HG03342 (cell line): ENCODE data around the gene BEST1.

ENCODE experiments used
- ATAC-seq: cut with Tn5 transposase; IDR thresholded peaks from one replicate; pipeline ENCODE4 v1.9.1; 2021; ENCODE audit warnings: mild to moderate bottlenecking, moderate library complexity; ENCODE audit not compliant: unreplicated experiment

BEST1 gene

DNA sequence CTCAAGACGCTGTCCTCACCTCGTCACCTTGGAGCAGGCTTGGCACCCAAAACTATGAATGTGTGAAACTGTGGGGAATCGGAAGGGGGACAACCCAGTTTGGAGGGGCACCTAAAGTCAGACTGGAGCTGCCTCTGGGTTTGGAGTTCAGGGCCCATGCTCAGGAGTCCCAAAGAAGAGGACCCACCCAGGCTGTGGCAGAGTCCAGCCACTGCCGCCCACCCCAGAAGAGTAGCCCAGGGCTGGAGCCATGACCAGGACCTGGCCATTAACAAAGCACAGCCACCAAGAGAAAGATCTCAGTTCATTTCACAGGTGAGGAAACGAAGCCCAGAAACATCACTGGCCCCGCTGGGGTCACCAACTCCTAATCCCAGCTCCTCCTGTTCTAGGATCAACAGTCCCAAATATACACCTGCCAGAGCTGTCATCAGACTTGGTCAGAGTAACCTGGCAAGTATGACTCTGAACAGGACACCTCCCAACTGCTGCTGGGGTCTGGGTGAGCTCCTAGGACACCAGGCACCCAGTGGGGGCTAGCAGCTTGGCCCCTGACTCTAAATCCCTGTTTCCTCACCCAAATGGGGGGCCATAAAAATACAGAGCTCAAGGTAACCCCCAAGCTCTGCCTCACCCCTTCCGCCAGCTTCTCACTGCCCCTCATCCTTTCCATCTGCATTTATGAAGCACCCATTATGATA is 35.5 kb upstream of the BEST1 start:
- ATAC-seq = no peak

DNA sequence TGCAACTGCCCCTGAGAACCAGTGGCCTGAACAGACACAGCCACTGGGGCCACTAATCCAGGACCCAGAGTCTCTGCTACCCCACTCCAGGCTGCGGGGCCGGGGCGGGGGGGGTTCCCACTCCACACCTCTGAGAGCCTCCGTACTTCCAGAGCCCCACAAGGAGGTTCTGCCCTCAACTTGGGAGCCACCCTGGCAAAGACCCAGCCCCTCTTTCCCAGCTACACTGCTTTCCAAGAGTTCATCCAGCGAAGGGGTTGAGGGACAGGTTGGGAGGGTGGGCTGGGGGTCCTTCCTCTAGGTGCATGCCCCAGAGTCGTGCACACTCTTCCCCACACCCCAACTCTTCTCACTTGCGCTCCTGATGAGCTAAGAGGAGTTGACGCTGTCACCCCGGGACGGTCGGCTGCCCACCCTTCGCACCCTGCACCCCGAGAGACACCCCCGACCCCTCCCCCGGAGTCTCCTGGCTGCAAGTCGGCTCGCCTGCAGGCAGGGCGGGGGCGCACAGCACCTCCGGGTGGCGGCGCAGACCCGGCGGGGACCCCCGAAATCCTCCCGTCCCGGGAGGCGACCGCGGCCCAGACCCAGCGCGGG is 33.3 kb upstream of the BEST1 start:
- no peak for ATAC-seq

DNA sequence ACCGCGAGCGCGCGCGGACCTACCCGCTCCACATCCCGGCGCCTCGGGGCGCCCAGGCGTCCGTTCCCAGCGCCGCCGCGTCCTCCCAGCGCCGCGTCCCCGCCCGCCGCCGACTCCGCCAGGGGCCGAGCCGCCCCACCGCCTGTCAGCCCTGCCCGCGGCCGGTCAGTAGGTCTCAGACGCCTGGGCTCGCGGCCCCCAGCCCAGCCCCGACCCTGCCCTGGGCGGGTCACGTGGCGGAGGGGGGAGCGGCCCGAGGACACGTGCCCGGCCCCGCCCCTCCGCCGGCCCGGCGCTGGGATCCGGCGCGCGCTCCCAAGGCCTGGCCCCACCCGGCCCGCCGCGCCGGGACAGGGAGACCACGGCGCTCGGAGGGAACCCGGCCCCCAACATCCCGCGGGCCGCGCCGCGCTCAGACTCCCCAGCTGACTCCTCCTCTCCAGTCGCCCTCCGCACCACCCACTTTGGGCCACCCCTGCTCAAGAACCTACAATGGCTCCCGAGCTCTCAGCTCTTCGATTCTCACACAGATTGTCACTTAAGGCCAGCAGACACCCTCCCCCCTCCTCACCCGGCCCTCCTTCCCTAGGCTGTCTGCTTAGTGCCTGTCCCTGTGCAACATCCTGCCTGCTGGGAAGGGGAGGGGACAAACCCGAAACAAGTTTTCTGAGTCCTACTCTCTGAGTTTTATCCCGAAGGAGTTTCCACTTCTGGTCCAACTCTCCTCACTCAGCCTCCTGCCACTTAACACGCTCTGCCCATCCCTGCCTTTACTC is 32.6 kb upstream of the BEST1 start, which contains the start of gene RAB3IL1:
Gene RAB3IL1, minus strand, starts transcription at position 233 of the 776 bp plus-strand sequence. Its CDS starts 199 bp downstream, at position 34.
- ATAC-seq = no peak

DNA sequence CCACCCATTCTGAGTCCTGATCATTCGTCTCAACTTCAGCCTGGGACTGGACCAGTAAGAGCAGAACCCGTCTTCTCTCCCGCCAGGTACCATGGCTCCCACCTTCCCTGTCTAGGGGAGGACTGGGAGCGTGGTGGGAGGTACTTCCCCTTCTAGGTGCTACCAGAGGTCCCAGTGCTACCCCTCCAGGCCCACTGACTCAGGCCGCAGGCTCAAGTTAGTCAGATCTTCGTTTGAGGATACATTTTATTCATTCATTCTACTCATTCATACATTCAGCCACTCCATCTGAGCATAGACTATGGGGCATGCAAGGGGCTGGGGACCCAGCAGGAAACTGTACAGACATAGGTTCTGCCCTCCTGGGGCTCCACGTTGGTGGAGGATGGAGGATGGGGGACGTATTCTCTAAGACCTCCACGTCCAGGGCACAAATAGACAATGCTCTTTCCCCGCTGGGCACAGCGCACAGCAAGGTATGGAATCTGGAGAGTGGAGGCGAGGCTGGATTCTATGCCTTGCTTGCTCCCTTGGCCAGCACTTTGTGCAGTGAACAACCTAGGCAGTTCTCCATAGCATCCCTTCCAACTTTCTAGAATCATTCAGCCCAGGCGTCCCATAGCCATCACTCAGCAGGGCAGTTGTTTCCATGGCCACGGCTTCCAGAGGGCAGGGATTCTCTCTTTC is 31.8 kb upstream of the BEST1 start:
- no peak for ATAC-seq

DNA sequence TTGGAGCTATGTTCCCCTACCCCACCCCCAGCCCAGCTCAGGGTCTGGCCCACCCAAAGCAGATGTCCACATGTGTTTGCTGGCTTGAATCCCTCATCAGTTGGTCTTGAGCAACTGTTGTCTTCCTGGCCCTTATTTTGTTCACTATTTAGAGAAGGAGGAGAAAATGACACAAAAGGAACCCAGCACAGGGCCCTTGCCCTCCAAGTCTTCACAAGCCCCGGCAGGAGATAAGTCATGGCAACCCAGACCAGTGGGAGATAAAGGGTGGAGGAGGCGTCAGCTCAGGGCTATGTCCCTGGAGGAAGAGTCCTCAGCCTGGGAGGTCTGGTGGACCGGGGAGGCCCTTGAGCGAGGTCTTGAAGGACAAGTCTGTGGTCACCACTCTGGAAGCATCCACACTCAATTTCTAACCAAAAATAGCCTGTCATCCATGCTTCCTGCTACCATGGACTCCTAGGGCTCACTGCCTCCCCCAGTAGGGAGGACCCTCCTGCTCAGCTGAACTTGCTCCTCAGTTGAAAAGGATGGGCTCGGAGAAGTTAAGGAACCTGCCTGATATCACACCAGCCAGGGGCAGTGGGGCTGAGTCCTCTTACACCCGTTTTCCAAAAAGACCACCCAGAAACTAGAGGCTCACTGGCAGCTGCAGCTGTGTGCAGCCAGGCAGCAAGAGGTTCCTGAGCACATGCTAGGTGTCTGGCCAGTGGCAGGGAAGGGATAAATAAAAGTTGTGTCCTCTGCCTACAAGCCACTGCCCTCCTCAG is 31.0 kb upstream of the BEST1 start:
- no peak for ATAC-seq

DNA sequence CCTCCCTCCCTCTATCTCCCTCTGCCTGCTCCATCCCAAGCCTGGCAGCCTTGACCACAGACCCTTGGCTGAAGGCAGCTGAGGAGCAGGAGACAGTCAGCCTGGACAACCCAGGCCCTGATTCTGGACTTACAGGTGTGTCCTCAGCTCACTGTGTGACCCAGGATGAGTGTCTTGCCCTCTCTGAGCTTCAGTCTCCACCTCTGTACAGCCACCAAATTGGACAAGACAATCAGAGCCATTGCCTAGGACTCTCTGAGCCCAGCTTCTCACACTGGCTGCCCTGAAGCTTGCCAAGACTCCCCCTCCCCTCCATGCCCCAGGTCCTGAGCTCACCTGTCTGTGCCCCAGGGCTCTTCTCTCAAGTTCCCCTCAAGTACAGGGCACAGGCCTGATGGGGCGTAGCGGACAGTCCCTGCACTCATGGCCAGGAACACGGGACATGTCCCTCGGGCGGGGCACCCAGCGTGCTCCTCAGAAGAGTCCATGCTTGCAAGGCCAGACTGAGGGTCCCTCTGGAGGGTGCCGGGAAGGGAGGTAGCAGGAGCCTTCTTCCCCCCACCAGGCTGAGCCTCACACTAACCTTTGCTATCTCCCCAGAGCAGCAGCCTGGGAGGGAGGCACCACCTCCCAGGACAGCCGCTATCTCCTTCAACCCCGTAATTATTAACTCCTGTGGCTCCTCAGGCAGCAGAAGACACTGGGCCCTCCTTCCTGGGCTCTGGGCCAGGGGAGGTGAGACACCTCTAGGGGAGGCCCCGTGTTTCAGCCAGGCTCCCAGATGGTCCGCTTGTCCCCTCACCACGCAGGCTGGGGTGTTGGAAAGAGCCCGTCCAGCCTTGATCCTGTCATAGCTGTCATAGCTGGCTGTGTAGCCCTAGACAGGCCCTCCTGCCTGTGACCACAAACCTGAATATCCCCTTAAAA is 30.2 kb upstream of the BEST1 start:
- no peak for ATAC-seq

DNA sequence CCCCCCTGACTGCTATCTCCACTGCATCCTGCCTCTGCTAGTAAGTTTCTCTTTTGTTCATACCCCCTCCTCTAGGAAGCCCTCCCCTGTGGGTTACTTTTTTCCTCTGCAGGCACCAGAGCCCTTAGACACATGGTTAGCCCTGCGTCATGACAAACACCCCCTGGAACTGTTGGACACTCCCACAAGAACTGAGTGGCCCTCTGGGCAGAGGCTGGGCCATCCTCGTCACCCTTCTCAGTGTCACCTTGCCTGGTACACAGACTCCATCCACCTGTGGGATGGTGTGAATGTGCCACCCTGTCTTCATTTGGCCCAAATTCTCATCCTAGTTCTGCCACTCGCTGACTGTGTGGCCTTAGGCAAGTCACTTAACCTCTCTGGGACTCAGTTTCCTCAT is 28.7 kb upstream of the BEST1 start:
- ATAC-seq = no peak

DNA sequence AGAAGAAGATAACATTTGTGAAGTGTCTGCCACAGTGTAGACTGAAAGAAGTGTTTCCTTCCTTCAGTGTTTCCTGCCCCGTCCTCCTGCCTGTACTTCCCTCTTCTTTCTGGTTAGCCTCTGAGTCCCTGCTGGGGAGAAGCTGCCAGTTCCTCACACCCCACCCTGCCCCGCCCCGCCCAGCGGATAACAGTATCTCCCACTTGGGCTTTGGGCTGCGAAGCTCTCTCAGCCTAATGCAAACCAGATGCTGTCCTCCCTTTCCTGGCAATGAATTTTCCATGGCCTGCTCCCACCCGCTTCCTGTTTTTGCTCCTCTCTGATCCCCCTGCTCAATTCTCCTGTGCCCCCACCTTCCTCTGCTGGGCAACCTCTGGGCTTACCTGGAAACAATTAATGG is 27.6 kb upstream of the BEST1 start:
- no peak for ATAC-seq

DNA sequence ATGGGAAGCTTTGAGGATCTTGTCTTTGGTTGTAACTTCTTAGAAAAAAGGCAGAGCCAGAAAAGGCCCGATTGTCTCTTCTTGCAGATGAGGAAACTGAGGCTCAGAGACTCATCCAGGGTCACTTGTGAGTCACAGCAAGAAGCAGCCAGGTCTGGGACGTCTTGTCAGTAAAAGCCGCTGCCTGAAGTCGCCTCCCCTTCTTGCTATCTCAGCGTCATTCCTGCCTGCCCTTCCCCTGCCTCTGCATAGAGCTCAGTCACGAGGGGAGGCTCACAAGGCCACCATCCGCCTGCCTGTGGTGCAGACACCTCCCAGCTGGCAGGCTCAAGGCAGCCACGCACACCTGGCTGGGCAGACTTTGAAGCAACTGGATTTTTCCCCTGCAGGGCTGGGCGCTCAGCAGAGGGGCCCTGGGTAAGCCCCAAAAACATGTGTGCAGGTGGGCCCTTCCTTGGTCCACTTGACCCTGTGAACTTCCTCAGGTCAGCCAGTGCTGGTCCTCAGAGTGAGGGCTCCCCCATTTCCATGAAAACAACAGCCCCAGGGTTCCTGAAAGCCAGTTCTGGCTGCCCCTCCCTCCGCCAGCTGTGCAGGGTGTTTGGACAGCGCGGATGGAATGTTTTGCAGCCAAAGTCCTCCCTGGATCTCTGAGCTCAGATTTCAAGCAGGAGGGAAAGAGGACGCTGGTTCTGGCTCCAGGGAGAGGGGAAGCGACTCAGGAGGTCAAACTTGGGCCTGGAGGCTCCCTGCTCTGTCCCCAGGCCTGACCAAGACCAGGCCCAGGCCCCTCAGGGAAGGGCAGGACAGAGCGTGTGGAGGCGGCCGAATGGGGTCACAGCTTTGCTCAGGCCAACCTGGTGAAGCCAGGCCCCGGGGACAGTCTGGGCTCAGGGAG is 26.7 kb upstream of the BEST1 start:
- ATAC-seq = no peak

DNA sequence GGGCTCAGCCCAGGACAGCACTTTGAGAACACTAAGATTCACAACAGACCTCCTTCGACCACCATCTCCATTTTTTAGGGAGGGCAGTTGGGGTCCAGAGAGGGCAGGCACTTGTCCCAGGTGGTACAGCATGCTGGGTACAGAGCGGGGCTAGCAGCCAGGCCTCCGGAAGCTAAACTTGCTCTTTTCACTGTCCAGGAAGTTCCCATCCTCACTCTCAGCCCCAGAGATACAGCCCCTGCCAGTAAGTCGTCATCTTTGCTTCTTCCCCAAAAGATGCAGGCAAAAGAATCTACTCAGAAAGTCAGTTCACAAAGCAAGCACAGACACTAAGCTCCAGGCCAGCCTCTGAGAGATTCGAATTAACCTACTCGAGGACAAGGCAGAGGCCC is 26.1 kb upstream of the BEST1 start:
- no peak for ATAC-seq

DNA sequence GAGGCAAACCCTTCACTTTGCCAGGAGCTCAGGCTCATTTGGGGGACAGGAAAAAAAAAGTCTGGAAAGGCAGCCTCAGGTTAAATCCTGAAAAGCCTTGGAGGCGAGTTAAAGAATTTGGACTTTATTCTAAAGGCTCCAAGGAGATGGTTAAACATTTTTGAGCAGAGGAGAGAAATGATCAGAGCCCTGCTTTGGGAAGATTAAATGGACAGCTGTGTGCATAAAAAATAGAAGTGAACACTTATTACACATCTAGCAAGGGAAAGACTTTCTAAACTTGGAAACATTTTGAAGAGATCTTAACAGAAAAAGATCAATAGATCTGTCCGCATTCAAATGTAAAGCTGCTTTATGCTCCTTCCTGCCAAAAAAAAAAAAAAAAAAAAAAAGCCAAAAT is 24.4 kb upstream of the BEST1 start:
- no peak for ATAC-seq

DNA sequence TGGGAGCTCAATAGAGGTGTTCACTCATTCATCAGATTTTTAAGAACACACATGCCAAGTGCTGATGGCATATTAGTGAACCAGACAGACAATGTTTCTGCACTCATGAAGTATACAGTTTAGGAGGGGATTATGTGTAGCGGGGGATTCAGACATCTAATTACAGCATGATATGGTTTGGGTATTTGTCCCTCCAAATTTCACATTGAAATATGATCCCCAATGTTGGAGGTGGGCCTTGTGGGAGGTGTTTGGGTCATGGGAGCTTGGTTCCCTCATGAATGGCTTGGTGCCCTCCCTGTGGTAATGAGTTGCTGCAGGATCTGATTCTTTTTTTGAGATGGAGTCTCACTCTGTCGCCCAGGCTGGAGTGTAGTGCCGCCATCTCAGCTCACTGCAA is 23.9 kb upstream of the BEST1 start:
- ATAC-seq = no peak

DNA sequence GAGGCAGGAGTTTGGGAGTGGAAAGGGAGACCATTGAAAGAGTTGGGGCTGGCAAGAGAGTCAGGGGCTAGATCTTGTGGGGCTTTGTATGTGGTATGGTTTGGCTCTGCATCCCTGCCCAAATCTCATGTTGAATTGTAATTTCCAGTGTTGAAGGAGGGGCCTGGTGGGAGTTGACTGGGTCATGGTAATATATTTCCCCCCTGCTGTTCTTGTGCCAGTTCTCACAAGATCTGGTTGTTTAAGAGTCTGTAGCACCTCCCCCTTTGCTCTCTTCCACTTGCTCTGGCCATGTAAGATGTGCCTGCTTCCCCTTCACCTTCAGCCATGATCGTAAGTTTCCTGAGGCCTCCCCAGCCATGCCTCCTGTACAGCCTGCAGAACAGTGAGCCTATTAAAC is 22.6 kb upstream of the BEST1 start:
- no peak for ATAC-seq

DNA sequence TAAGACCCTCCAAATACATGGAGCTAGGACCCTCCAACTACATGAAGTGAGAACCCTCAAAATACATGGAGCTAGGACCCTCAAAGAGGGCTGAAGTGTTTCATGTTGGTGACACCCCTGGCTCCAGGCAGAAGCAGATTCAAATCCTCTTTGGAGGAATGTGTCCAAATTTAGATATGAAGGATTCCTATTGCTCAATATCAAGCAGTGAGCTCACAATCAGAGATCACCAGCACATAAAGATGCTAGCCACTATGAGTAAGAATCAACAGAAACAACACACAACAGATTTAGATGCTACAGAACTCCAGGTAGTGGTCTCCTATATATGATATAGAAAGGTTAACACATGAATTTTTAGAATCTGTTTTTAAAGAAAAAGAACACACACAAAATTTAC is 21.5 kb upstream of the BEST1 start:
- no peak for ATAC-seq

DNA sequence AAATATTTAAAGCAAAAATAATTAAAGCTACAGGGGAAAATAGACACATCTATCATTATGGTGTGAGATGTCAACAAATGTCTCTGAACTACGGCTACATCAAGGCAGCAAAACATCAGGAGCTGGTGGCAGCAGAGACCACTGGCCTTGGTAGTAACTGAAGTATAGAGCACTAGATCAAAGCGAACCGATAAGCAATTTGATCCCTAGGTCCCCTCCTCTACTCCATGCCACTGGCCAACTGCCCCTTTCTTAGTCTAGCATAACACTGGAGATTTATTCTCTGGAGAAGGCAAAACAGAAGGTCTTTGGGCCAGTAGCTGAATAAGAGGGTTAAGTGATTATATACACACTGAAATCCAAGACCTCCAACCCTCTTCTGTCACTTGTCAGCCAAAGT is 19.2 kb upstream of the BEST1 start:
- no peak for ATAC-seq

DNA sequence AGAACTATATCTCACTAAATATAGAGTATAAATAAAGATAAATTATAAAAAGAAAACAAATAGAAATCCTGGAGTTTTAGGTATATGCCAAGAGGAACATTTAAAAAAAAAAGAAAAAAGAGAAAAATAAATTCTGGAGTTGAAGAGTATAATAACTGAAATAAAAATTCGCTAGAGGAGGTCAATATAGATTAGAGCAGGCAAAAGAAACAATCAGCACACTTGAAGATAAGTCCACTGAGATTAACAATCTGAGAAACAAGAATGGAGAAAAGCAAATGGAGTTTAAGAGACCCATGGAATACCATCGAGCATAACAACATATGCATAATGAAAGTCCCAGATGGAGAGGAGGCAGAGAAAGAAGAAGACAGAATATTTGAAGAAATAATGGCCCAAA is 14.3 kb upstream of the BEST1 start:
- ATAC-seq = no peak

DNA sequence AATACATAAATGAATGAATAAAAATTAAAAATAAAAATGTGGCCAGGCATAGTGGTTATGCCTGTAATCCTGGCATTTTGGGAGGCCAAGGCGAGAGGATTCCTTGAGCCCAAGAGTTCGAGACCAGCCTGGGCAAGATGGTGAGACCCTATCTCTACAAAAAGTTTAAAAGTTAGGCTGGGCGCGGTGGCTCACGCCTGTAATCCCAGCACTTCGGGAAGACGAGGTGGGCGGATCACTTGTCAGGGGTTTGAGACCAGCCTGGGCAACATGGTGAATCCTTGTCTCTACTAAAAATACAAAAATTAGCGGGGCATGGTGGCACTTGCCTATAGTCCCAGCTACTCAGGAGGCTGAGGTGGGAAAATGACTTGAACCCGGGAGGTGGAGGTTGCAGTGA is 9.7 kb upstream of the BEST1 start:
- no peak for ATAC-seq

DNA sequence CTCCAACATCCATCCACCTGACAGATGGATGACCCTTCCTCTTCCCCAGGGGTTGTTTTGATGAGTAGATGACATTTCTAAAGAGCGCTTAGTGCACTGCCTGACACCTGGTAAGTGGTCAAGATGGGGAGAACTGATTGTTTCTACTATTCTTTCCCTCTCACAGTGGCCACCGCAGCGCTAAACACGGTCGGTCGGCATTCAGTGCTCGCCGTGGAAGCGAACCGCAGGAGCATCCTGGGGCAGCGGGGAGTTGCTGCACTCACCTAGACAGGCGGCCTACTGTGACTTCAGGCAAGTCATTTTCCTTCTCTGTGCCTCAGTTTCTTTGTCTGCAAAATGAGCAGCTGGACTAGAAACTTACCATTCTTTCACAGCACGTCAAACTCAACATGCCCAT is 5.0 kb upstream of the BEST1 start:
- ATAC-seq = no peak

DNA sequence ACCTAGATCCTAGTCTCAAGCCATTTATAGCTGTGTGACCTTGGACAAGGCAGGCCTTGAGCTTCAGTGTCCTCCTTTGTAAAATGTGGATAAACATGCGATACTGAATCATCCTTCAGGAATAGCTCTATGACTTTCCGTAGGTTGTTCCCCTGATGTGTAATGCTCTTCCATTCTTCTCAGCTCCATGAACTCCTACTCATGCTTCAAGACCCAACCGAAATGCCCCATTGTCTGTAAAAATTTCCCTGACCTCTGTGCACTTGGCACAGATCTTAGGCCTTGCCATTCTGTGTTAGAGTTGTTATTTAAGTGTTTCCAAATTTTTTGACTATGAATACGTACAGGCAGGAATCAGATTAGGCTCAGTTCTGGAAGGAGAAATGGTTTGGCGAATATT is 3.3 kb upstream of the BEST1 start:
- ATAC-seq = no peak
